HCT116 (cell line): ENCODE results near the gene ANO2. TPM values are rescaled to one million over a fixed set of nuclear protein-coding genes. Genes with fewer than 3 reads are reported as not detected.

ENCODE experiments used
- ATAC-seq: fragments of 200-7000 bp; cut with Tn5 transposase; 2 replicates; pipeline ENCODE4 v1.9.1; 2020; ENCODE audit warnings: mild to moderate bottlenecking, moderate library complexity
- BruUV-seq: library from RNA; stranded (reverse); fragments of 400-500 nt; replicated peaks from 2 replicates; lab custom pipeline; 2021; lab: Mats Ljungman, UMichigan
- CTCF ChIA-PET: fragments of 300-600 bp; sonication (Branson Sonifier 250); formaldehyde crosslinking; loops from one replicate; lab custom pipeline; 2021; ENCODE audit warnings: antibody characterized with exemption; lab: Charles Lee
- POLR2A ChIA-PET: fragments of 300-600, 350-600 bp; sonication (Branson Sonifier 250); formaldehyde crosslinking; loops from one replicate; lab custom pipeline; 2021; ENCODE audit warnings: antibody characterized with exemption; lab: Charles Lee
- RAD21 ChIA-PET, 2 experiments: fragments of 300-600 bp; sonication (Branson Sonifier 250); formaldehyde crosslinking; loops; one replicate each; lab custom pipeline; 2023; ENCODE audit warnings: low total read pairs in 2 of 2; ENCODE audit not compliant: uncharacterized antibody in 2 of 2, unreplicated experiment in 2 of 2, low non-redundant PET in 1 of 2; lab: Charles Lee
- DNase-seq: peaks from one replicate; pipeline ENCODE4 v3.0.0-alpha.2; 2010; ENCODE audit warnings: low read depth, low spot score
- H2AFZ ChIP-seq: fragments of 200-600 bp; shearing (Covaris generic), sonication (generic); 2 replicates; pipeline ENCODE4 v1.6.1; 2017; ENCODE audit warnings: low read depth, mixed run types, mixed read lengths, antibody characterized with exemption, low read length; ENCODE audit not compliant: poor library complexity, severe bottlenecking
- H3K27ac ChIP-seq: 2 replicates; pipeline ENCODE4 v1.5.1; 2012; ENCODE audit warnings: low read depth, low read length
- H3K27me3 ChIP-seq: fragments of 200-600 bp; sonication (generic); 2 replicates; pipeline ENCODE4 v1.6.1; 2016; ENCODE audit warnings: mixed run types, low read length, mixed read lengths; ENCODE audit not compliant: insufficient read depth
- H3K36me3 ChIP-seq, 2 experiments: fragments of 200-500 bp in 1 of 2; fragments of 200-600 bp in 1 of 2; sonication (Bioruptor generic) in 1 of 2; sonication (generic) in 1 of 2; 2 replicates each; pipeline versions ENCODE4 v1.5.1 to v1.6.1; 2014 to 2016; ENCODE audit warnings: low read length in 2 of 2, inconsistent platforms in 1 of 2, mixed read lengths in 1 of 2, mixed run types in 1 of 2; ENCODE audit not compliant: insufficient read depth in 2 of 2, control insufficient read depth in 1 of 2
- H3K4me1 ChIP-seq, 2 experiments: fragments of 200-600 bp in 1 of 2; sonication (generic) in 1 of 2; 2 replicates each; pipeline versions ENCODE4 v1.5.1 to v1.6.1; 2012 to 2017; ENCODE audit warnings: low read length in 2 of 2, inconsistent platforms in 1 of 2, mild to moderate bottlenecking in 1 of 2, mixed read lengths in 1 of 2, mixed run types in 1 of 2, moderate library complexity in 1 of 2; ENCODE audit not compliant: insufficient read depth in 2 of 2, control insufficient read depth in 1 of 2
- H3K4me2 ChIP-seq: fragments of 200-600 bp; sonication (generic); 2 replicates; pipeline ENCODE4 v1.6.1; 2017; ENCODE audit warnings: mixed run types, low read length, mixed read lengths
- H3K4me3 ChIP-seq, 2 experiments: fragments of 200-600 bp in 1 of 2; sonication (generic) in 1 of 2; replicated peaks in 1 of 2; 2 replicates each; pipeline ENCODE4 v1.5.1; 2011 to 2016; ENCODE audit warnings: low read length in 2 of 2, control low read depth in 1 of 2, low read depth in 1 of 2, mild to moderate bottlenecking in 1 of 2, mixed read lengths in 1 of 2, mixed run types in 1 of 2
- H3K79me2 ChIP-seq: fragments of 200-600 bp; sonication (generic); 2 replicates; pipeline ENCODE4 v1.6.1; 2017; ENCODE audit warnings: mild to moderate bottlenecking, mixed run types, low read length, moderate library complexity, mixed read lengths; ENCODE audit not compliant: insufficient read depth
- H3K9ac ChIP-seq: fragments of 200-600 bp; sonication (generic); 2 replicates; pipeline ENCODE4 v1.6.1; 2016; ENCODE audit warnings: low read length, mixed read lengths
- H3K9me2 ChIP-seq: fragments of 200-600 bp; sonication (generic), shearing (Covaris generic); 2 replicates; pipeline ENCODE4 v1.6.1; 2017; ENCODE audit warnings: mixed run types, mild to moderate bottlenecking, moderate library complexity; ENCODE audit not compliant: insufficient read depth
- H3K9me3 ChIP-seq, 2 experiments: fragments of 200-500 bp in 1 of 2; fragments of 200-600 bp in 1 of 2; sonication (Bioruptor generic) in 1 of 2; sonication (generic) in 1 of 2; 2 replicates each; pipeline ENCODE4 v1.6.1; 2014 to 2017; ENCODE audit warnings: low read length in 2 of 2, mixed read lengths in 2 of 2, inconsistent platforms in 1 of 2, low read depth in 1 of 2, mild to moderate bottlenecking in 1 of 2, mixed run types in 1 of 2, moderate library complexity in 1 of 2; ENCODE audit not compliant: control insufficient read depth in 1 of 2, insufficient read depth in 1 of 2
- H4K20me1 ChIP-seq: fragments of 200-600 bp; sonication (generic), shearing (Covaris generic); 2 replicates; pipeline ENCODE4 v1.6.1; 2017; ENCODE audit warnings: mixed run types, mild to moderate bottlenecking, moderate library complexity; ENCODE audit not compliant: insufficient read depth
- ELF1 ChIP-seq: IDR thresholded peaks from 2 replicates; pipeline ENCODE4 v1.6.1; 2012; ENCODE audit warnings: low read depth, borderline replicate concordance
- EZH2 ChIP-seq: fragments of 200-600 bp; sonication (generic); IDR thresholded peaks from 2 replicates; pipeline ENCODE4 v1.6.1; 2017; ENCODE audit warnings: antibody characterized with exemption, mixed run types
- EZH2phosphoT487 ChIP-seq: fragments of 200-600 bp; IDR thresholded peaks from 2 replicates; pipeline ENCODE4 v1.6.1; 2018; ENCODE audit warnings: antibody characterized with exemption, borderline replicate concordance
- FOSL1 ChIP-seq: IDR thresholded peaks from 2 replicates; pipeline ENCODE4 v1.6.1; 2012; ENCODE audit warnings: low read depth
- POLR2A ChIP-seq: IDR thresholded peaks from 2 replicates; pipeline ENCODE4 v1.7.0; 2011; ENCODE audit warnings: borderline replicate concordance; ENCODE audit not compliant: insufficient read depth, insufficient read length; ENCODE audit errors: extremely low read depth
- POLR2AphosphoS5 ChIP-seq: IDR thresholded peaks from 2 replicates; pipeline ENCODE4 v1.6.1; 2011; ENCODE audit warnings: mild to moderate bottlenecking, low read depth, low read length, moderate library complexity
- RAD21 ChIP-seq: IDR thresholded peaks from 2 replicates; pipeline ENCODE4 v1.6.1; 2012; ENCODE audit warnings: low read depth, mild to moderate bottlenecking
- SIN3A ChIP-seq: IDR thresholded peaks from 2 replicates; pipeline ENCODE4 v1.6.1; 2012; ENCODE audit warnings: low read depth
- SP1 ChIP-seq: IDR thresholded peaks from 2 replicates; pipeline ENCODE4 v1.6.1; 2012; ENCODE audit warnings: low read depth
- TCF7L2 ChIP-seq: IDR thresholded peaks from 2 replicates; pipeline ENCODE4 v1.7.0; 2011; ENCODE audit warnings: borderline replicate concordance, inconsistent platforms; ENCODE audit not compliant: insufficient read depth, insufficient read length; ENCODE audit errors: extremely low read depth
- YY1 ChIP-seq: IDR thresholded peaks from 2 replicates; pipeline ENCODE4 v1.6.1; 2011; ENCODE audit warnings: low read length, low read depth, moderate library complexity, mild to moderate bottlenecking; ENCODE audit not compliant: insufficient replicate concordance; ENCODE audit errors: extremely low read depth
- intact Hi-C: fragments of 100-400 bp; cut with micrococcal nuclease; formaldehyde crosslinking; loops from 2 replicates; pipeline ENCODE4 v1.10.0; 2022
- total RNA-seq: library from RNA; stranded (reverse); gene quantifications from one replicate; pipeline ENCODE4 v1.2.1, GENCODE V29; 2021; ENCODE audit not compliant: unreplicated experiment
- TF ChIP-seq, protein P1 (sequence below): IDR thresholded peaks from 2 replicates; pipeline ENCODE4 v1.6.1; 2012
- TF ChIP-seq, protein P2 (sequence below): IDR thresholded peaks from 2 replicates; pipeline ENCODE4 v1.6.1; 2012
- TF ChIP-seq, protein P3 (sequence below): IDR thresholded peaks from 2 replicates; pipeline ENCODE4 v1.6.1; 2012; ENCODE audit warnings: low read depth
- TF ChIP-seq, protein P4 (sequence below): IDR thresholded peaks from 2 replicates; pipeline ENCODE4 v1.6.1; 2011; ENCODE audit warnings: mild to moderate bottlenecking, low read length, moderate library complexity; ENCODE audit not compliant: insufficient replicate concordance; ENCODE audit errors: extremely low read depth

The ANO2 gene
- total RNA-seq, 1 experiment from 2014 or later, result not detected

DNA sequence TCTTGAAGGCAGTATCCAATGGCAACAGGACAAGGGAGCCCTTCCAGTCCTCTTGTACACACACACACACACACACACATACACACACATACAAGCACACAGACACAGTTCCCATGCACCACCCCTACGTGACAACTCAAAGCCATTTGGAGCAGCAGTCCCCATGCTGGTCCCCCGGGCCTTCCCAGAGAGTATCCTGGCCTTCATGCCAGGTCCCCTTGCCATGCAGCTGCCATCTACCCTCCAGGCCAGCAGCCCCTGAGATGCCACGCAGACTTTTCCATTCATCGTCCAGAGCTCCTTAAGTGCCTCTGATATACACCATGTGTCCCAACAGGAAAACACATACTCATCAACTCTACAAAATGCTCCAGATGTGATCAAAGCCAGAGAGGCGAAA, 159.5 kb downstream of the ANO2 start:
- RAD21 ChIA-PET, result no interaction called here
- H3K9ac ChIP-seq, result no peak overlapping the region
- H3K4me3 ChIP-seq, result no peak overlapping the region
- intact Hi-C loops, result no loop called here
- TF ChIP-seq SP1 (no peak), YY1 (no peak), ELF1 (no peak)
- TF ChIP-seq, protein P1, sequence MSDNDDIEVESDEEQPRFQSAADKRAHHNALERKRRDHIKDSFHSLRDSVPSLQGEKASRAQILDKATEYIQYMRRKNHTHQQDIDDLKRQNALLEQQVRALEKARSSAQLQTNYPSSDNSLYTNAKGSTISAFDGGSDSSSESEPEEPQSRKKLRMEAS, result no peak
- TF ChIP-seq, protein P2, sequence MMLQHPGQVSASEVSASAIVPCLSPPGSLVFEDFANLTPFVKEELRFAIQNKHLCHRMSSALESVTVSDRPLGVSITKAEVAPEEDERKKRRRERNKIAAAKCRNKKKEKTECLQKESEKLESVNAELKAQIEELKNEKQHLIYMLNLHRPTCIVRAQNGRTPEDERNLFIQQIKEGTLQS, result no peak
- H4K20me1 ChIP-seq, result no peaks in the 10 kb centered on the region
- POLR2A ChIA-PET, result no interaction called here
- H3K9me3 ChIP-seq, result no peaks in the 10 kb centered on the region
- H3K9me2 ChIP-seq, result no peaks in the 10 kb centered on the region
- no peaks in the 10 kb centered on the region for H3K36me3 ChIP-seq
- H2AFZ ChIP-seq, result no peak overlapping the region
- H3K79me2 ChIP-seq, result no peaks in the 10 kb centered on the region
- H3K27me3 ChIP-seq, result no peaks in the 10 kb centered on the region
- ATAC-seq (no peak), DNase-seq (no peak)
- no peaks in the 10 kb centered on the region for H3K4me1 ChIP-seq
- BruUV-seq, result no TSS peak
- CTCF ChIA-PET, result no interaction called here
- no peak overlapping the region for H3K4me2 ChIP-seq
- no peak overlapping the region for H3K27ac ChIP-seq

DNA sequence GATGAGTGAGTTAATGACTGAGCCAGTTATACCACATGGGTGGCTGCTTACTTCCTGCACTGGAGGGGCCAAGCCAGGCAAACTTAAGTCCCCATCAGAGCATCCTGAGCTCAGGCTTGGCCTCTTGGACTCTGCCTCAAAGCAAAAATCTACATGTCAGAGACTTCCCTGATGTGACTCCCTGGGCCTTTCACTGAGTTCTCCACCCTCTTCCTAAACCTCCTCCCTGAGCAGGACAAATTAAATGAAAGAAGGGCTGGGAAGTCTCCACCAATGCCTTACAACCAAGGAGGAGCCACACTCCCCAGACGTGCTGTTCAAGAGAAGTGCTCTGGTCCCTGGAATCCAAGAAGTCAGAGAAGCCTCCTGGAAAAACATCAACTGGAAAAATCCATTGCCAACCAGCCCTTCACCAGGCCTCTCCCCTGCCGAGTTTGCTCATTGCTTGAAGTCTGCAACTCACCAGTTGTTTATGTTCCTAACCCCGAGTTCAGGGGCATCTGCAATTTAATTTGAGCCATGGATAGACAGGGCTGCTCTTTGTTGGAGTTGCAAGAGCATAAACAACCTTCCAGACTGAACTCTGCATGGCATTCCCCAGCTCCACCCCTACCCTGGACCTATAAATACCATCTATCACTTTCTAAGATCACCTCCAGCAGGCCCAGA, 160.5 kb downstream of the ANO2 start:
- no peak overlapping the region for H2AFZ ChIP-seq
- H3K79me2 ChIP-seq, result no peaks in the 10 kb centered on the region
- H3K4me1 ChIP-seq, result no peaks in the 10 kb centered on the region
- RAD21 ChIA-PET, result no interaction called here
- H3K27me3 ChIP-seq, result no peaks in the 10 kb centered on the region
- no peaks in the 10 kb centered on the region for H3K9me2 ChIP-seq
- H3K9me3 ChIP-seq, result no peaks in the 10 kb centered on the region
- intact Hi-C loops, result no loop called here
- H3K9ac ChIP-seq, result no peak overlapping the region
- DNase-seq, result no peak
- CTCF ChIA-PET, result no interaction called here
- POLR2A ChIA-PET, result no interaction called here
- H3K36me3 ChIP-seq, result no peaks in the 10 kb centered on the region
- no peaks in the 10 kb centered on the region for H4K20me1 ChIP-seq
- no peak overlapping the region for H3K4me3 ChIP-seq
- BruUV-seq, result no TSS peak
- no peak overlapping the region for H3K27ac ChIP-seq
- ATAC-seq, result no peak
- H3K4me2 ChIP-seq, result no peak overlapping the region
- TF ChIP-seq SIN3A, result no peak
- no peak for TF ChIP-seq RAD21
- no peak for TF ChIP-seq TCF7L2
- TF ChIP-seq, protein P3, sequence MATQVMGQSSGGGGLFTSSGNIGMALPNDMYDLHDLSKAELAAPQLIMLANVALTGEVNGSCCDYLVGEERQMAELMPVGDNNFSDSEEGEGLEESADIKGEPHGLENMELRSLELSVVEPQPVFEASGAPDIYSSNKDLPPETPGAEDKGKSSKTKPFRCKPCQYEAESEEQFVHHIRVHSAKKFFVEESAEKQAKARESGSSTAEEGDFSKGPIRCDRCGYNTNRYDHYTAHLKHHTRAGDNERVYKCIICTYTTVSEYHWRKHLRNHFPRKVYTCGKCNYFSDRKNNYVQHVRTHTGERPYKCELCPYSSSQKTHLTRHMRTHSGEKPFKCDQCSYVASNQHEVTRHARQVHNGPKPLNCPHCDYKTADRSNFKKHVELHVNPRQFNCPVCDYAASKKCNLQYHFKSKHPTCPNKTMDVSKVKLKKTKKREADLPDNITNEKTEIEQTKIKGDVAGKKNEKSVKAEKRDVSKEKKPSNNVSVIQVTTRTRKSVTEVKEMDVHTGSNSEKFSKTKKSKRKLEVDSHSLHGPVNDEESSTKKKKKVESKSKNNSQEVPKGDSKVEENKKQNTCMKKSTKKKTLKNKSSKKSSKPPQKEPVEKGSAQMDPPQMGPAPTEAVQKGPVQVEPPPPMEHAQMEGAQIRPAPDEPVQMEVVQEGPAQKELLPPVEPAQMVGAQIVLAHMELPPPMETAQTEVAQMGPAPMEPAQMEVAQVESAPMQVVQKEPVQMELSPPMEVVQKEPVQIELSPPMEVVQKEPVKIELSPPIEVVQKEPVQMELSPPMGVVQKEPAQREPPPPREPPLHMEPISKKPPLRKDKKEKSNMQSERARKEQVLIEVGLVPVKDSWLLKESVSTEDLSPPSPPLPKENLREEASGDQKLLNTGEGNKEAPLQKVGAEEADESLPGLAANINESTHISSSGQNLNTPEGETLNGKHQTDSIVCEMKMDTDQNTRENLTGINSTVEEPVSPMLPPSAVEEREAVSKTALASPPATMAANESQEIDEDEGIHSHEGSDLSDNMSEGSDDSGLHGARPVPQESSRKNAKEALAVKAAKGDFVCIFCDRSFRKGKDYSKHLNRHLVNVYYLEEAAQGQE, result no peak
- no peak for TF ChIP-seq EZH2
- TF ChIP-seq YY1, result no peak
- no peak for TF ChIP-seq POLR2AphosphoS5
- TF ChIP-seq EZH2phosphoT487, result no peak
- no peak for TF ChIP-seq POLR2A
- TF ChIP-seq, protein P4, sequence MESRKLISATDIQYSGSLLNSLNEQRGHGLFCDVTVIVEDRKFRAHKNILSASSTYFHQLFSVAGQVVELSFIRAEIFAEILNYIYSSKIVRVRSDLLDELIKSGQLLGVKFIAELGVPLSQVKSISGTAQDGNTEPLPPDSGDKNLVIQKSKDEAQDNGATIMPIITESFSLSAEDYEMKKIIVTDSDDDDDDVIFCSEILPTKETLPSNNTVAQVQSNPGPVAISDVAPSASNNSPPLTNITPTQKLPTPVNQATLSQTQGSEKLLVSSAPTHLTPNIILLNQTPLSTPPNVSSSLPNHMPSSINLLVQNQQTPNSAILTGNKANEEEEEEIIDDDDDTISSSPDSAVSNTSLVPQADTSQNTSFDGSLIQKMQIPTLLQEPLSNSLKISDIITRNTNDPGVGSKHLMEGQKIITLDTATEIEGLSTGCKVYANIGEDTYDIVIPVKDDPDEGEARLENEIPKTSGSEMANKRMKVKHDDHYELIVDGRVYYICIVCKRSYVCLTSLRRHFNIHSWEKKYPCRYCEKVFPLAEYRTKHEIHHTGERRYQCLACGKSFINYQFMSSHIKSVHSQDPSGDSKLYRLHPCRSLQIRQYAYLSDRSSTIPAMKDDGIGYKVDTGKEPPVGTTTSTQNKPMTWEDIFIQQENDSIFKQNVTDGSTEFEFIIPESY, result no peak
- TF ChIP-seq FOSL1, result no peak
